CD4-positive, alpha-beta T cell treated with Interleukin-17A for 4 hours (primary cell): ENCODE results near the gene CD46.
"Not testable (repeated sequence)": the region's sequence is repeated elsewhere in the genome, so short reads cannot be mapped to it uniquely, and the experiment has no call there.

Source experiments
- DNase-seq: peaks from one replicate; pipeline ENCODE4 v3.0.0-alpha.2; 2020; ENCODE audit warnings: mixed read lengths

CD46 gene

DNA sequence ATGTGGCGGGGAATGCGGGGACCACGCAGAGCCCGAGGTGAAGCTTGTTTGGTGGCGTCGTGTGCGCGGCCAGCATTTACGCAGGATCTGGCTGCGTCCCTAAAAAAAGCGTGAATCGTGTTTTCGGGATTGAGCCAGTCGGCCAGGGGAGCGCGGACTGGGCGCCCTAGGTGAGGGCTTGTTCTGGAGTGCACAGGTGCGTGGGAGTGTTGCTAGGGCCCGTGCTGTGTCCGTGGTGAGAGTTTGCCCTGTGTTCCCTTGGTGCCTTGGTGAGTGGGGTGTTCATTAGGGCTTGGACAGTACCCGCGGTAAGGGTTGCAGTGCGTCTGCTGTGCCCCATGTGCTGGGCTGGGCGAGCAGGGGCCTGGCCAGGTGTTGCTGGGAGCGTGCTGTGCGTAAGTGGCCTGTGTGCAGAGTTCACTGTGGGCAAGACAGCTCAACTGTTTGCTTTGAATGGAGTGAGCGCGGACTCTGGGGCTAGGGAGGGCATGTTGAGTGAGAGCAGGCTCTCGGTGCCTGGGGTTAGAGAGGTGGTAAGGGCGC lies 673 bp downstream of the CD46 start:
- DNase-seq, result peak; percentile 28

DNA sequence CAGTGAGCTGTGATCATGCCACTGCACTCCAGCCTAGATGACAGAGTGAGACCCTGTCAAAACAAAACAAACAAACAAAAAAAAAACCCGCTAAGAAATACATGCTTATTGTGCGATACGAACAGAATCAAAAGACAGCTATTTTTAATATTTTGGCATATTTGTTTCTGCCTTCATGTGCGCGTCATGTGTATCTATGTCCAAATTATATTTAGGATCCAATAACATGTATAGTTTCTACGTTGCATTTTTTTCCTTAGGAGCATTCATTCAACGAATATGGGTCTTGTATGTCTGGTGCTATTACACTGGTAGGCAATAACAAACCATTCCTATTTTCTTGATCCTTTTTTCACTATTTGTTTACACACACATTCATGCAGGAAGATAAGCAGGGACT lies 1.8 kb downstream of the CD46 start:
- DNase-seq, result no peak

DNA sequence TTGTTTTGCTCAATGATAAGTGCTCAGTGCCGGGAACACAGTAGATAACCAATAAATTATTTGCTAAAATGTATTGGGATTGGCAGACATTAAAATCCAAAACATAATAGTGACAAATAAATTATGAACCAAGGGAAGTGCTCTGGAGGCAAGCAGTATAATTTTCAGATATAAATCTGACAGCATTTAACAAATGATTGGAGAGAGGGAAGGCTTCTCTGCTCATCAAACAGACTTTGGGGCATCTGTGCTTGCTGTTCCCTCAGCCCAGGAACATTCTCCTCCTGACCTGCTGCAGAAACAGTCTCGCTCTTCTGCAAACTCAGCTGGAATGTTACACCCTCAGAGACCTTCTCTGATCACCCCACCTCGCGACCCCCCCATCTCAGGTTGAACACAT lies 2.2 kb downstream of the CD46 start:
- DNase-seq, result no peak

DNA sequence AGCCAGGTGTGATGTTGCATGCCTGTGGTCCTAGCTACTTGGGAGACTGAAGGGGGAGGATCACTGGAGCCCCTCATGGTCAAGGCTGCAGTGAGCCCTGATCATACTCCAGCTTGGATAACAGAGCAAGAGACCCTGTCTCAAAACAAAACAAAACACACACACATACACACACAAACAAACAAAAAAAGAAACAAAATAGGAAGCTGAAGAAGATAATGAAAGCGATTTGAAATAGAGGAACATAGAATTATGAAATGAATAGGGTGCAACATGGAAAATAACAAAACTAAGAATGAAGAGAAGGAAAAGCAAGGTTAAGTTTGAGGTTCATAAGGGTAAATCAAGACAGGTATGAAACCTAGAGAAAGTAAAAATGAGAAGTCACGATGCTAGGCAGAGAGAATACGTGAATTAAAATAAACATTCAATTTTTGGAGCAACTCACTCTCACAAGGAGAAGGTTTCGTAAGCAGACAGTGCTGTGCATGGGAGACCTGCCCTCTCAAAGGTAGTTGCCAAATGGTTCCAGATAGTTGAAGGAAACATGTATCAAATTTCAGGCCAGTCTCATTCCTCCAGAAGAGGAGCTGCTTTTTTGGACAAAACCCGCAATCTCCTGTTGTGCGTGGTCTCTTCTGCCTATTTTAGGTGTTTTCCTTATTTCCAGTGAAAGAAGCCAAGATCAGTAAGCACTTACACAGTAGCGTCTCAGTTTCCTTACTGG lies 3.3 kb downstream of the CD46 start:
- no peak for DNase-seq

DNA sequence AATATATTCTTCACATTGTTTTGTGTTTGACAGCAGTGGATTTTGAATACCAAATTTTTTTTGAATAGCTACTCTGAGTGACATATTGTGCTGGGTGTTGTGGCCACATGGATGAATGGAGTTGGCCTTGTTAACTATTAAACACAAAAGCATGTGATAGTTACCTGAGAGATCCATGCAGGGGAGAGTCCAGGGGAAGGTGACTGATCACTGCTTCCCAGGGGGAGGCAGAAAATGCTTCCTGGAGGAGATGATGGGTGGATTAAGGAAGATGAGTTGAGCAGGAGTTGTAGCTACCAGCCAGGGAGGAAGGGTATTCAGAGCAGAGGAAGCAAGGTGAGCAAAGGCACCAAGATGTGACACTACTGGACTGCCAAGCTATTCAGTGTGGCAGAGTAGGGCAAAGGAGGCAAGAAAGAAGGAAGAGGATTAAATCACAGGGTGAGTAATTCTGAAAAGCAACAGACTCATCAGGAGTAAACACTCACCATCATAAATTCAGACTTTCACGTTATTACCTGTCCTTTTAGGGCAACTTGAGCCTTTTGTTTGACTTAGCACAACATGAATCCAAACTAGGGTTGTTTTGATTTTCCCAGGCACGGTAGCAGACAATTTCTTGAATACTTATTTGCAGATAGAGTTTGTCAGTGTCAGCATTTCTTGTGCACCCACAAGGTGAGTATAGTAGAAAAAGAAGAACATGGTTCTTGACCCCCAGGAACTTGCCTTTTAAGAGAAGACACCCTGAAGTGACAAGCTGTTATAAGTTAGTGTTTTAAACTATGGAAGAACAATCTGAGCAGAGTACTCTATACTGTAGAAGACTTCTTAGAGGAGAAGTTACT lies 4.2 kb downstream of the CD46 start:
- DNase-seq, result no peak

DNA sequence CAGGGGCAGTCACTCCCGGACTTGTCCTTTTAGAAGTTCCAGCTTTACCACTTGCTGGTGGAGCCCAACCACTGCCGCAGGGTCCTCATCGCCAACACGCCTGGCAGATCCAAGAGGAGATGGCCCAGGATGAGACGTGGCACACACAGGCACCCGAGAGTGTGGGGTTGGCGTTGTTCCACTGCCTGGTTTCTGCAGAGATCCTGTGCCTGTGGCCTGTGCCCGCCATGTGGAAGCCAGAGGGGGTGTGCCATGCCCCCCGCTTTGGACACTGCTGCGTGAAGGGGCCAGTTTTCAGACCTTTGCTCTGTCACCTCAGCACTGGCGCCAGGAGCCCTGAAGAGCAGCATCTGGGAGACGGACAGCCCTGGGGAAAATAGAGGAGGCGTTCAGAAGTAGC lies 10.8 kb downstream of the CD46 start:
- no peak for DNase-seq

DNA sequence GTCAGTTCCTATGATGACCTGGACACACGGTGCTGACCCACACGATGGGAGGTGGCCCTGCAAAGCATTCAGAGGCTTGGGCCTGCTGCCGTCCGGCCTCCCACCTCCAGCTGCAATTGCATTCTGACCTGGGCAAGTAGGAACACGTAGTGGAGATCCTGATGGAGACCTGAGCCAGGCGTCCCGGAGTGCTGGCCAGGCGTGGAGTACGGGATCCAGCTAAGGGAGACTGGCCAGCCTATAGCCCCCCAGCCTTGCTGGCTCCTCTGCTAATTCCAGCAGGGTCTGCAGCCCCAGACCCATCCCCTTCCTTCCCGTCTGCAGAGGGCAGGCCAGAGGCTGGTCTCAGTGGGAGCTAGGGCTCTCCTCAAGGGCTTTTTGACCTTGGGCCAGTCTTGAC lies 11.2 kb downstream of the CD46 start:
- no peak for DNase-seq

DNA sequence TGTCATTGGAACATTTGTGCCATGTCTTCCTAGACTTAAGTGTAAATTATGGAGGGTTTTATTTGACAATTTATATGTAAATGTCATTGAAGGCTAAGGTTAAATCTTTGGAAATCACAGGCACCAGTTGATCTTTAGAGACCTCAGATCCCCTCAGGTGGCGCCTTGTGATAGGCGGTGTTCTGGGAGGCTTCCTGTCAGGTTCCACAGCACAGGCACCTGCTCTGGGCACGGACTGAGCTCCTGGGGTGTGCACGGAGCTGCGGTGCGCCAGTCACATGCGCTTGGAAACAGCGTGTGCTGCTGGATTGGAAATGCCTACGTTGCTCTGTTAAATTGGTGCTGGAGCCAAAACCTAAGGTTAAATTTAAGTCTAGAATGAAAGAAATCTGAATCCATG lies 12.1 kb downstream of the CD46 start:
- DNase-seq, result no peak

DNA sequence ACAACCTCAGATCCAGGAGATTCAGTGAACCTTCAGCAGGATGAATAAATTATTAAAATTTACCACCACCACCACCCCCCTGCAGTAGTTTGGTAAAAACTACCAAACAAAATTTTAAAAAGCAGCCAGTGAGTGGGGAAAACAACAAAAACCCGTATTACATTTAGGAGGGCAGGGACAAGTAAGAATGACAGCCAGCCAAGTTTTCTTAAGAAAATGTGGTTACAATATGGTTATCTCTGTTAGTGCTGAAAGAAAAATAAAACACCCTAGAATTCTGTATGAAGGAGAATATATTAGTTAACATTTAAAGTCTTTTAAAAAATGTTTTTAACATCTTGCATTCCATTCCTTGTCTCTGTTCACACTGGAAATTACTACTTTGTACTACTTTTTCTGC lies 14.7 kb downstream of the CD46 start:
- DNase-seq, result no peak

DNA sequence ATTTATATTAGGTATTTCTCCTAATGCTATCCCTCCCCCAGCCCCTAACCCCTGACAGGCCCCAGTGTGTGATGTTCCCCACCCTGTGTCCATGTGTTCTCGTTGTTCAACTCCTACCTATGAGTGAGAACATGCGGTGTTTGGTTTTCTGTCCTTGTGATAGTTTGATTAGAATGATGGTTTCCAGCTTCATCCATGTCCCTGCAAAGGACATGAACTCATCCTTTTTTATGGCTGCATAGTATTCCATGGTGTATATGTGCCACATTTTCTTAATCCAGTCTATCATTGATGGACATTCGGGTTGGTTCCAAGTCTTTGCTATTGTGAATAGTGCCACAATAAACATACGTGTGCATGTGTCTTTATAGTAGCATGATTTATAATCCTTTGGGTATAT lies 18.7 kb downstream of the CD46 start:
- DNase-seq, result not testable (repeated sequence)

DNA sequence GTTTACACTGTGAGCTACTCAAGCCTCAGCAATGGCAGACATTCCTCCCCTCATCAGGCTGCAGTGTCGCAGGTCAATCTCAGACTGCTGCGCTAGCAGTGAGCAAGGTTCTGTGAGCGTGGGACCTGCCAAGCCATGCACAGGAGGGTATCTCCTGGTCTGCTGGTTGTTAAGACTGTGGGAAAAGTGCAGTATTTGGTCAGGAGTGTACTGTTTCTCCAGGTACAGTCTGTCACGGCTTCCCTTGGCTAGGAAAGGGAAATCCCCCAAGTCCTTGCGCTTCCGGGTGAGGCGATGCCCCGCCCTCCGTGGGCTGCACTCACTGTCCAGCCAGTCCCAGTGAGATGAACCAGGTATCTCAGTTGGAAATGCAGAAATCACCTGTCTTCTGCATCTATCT lies 24.2 kb downstream of the CD46 start:
- DNase-seq, result not testable (repeated sequence)

DNA sequence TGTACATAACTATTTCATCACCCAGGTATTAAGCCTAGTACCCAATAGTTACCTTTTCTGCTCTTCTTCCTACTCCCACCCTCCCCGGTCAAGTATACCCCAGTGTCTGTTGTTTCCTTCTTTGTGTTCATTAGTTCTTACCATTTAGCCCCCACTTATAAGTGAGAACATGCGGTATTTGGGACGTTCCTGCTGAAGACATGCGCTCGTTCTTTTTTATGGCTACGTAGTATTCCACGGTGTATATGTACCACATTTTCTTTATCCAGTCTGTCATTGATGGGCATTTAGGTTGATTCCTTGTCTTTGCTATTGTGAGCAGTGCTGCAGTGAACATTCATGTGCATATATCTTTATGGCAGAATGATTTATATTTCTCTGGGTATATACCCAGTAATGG lies 25.6 kb downstream of the CD46 start:
- not testable (repeated sequence) for DNase-seq

DNA sequence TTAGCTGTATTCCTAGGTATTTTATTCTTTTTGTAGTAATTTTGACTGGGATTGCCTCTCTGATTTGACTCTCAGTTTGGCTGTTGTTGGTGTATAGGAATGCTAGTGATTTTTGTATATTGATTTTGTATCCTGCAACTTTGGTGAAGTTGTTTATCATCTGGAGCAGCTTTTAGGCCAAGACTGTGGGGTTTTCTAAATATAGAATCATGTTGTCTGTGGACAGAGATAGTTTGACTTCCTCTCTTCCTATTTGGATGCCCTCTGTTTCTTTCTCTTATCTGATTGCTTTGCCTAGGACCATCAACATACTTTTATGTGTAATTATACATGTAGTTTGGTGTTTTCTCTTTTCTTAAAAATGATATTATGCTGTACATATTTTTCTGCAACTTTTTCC lies 27.2 kb downstream of the CD46 start:
- DNase-seq, result no peak

DNA sequence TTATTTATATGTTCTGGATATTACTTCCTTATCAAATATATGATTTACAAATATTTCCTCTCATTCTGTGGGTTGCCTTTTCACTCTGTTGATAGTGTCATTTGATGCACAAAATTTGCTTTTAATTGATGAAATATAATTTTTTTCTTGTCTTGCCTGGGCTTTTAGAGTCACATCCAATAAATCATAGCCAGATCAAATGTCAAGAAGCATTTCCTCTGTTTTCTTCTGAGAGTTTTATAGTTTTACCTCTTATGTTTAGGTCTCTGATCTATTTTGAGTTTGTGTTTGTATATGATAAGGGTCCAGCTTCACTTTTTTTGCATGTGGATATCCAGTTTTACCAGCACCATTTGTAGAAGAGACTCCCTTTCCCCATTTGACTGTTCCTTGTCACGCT lies 29.5 kb downstream of the CD46 start:
- DNase-seq, result no peak

DNA sequence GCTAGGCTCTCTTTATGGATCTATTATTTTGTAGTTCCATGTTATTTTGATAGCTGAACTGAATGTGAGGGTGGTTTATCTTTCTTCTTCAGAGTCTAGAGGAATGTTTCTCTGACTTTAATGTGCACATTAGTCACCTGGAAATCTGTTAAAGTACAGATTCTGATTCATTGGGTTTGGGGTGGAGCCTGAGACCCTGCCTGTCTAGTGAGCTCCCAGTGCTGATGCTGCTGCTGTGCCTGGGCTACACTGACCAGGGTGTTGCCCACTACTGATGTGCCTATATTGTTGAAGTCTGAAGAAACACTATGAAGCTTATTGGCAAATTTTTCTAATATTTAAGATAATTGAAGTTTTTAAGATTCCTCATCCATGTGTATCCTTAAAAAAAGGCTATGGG lies 35.9 kb downstream of the CD46 start:
- DNase-seq, result no peak

DNA sequence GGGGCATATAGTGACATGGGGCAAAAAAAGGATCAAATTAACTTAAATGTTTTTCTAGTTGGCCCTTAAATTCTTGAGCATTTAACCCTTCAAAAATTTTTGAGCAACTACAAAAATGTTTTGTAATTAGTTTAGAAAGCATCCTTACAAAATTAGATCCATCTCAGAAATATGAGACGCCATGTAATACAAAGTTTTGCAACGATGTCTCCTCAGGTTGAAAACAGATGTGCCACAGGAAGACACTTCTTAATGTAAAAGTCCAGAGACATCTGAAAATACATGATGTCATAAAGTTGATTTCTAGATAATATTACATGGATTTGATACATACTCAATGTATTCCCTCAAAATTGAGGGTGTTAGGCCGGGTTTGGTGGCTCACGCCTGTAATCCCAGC lies 37.5 kb downstream of the CD46 start:
- DNase-seq, result no peak

DNA sequence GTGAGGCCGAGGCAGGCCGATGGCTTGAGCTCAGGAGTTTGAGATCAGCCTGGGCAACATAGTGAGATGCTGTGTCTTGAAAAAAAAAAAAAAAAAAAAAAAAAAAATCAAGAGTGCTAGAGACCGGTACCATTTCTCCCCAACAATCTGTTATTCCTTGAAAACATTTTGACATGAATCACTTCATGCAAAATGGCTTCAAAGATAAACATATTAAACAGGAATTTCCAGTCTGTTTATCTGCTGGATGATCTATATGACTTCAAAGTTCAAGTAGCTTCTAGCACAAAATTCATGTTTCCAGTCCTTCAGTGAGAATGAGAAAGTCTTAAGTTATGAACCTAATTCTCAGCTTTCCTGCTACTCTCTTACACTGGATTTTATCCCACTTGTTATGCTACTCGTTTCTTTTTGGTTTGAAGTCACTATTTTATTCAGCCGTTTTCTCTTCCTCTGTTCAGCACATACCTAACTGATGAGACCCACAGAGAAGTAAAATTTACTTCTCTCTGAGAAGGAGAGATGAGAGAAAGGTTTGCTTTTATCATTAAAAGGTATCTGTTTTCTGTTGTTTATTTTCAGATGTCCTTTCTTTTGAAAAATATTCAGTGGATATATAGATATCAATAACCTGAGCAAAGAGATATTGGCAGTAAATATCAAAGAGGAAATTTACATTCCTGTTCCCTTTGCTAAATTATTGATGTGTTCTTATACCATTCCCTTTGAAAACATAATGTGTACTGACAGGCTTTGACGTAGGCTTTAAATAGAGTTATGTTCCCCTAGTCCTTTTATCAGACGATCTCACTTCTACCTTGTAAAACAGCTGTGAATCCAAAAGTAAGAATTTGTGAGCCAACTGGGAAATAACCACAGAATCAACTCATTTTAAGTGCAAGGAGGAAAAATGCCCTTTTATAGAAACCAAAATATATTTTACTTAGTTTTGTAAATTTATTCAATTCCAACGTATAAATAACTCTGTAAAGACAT lies 38.2 kb downstream of the CD46 start:
- DNase-seq, result no peak

DNA sequence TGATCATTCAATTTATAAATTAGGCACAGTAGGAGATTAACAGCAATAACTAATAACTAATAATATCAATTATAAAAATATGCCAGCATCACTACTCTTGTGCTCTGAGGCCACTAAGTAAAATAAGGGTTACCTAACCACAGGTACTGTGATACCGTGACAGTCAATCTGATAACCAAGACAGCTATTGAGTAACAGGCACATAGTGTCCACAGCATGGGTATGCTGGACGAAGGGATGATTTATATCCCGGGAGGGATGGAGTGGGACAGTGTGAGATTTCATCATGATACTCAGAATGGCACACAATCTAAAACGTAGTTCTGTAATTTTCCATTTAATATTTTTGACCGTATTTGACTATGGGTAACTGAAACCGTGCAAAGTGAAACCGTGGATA lies 39.4 kb downstream of the CD46 start:
- DNase-seq, result no peak

DNA sequence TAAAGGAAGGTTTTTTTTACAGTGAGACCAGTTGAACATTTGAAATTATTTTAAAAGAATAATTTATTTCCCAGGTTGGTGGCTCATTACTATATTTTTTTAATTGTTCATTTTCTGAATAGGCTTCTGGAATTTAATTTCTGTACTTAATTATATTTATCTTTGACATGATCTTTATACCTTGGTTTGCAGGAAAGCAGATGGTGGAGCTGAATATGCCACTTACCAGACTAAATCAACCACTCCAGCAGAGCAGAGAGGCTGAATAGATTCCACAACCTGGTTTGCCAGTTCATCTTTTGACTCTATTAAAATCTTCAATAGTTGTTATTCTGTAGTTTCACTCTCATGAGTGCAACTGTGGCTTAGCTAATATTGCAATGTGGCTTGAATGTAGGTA lies 41.5 kb downstream of the CD46 start:
- DNase-seq, result no peak

DNA sequence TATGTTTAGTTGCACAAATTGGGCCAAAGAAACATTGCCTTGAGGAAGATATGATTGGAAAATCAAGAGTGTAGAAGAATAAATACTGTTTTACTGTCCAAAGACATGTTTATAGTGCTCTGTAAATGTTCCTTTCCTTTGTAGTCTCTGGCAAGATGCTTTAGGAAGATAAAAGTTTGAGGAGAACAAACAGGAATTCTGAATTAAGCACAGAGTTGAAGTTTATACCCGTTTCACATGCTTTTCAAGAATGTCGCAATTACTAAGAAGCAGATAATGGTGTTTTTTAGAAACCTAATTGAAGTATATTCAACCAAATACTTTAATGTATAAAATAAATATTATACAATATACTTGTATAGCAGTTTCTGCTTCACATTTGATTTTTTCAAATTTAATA lies 43.0 kb downstream of the CD46 start:
- DNase-seq, result no peak

DNA sequence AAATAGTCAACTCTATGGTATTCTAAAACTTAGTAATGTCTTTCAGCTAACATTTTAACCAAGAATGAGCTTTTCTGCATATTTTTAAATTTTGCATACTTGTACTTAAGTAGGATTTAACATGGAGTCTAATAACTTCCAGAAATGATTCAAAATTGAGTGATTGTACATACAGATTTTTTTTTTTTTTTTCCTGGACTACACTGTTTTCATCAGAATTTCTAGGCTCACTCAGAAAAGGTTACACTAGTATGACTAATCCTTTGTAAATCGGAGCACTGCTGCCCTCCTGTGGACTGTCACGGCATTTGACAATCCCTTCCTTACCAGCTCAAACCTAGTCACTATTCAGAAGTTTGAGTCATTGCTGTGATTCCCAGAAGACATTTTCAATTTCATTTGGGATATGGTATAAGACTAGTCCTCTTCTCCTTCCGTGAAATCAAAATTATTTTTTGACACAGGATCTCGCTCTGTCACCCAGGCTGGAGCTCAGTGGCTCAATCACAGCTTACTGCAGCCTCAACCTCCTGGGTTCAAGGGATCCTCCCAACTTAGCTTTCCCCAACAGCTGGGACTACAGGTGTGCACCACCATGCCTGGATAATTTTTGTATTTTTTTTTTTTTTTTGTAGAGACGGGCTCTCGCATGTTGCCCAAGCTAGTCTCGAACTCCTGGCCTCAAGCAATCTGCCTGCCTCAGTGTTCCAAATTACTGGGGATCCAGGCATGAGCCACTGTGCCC lies 45.5 kb downstream of the CD46 start:
- DNase-seq, result peak; percentile 87

DNA sequence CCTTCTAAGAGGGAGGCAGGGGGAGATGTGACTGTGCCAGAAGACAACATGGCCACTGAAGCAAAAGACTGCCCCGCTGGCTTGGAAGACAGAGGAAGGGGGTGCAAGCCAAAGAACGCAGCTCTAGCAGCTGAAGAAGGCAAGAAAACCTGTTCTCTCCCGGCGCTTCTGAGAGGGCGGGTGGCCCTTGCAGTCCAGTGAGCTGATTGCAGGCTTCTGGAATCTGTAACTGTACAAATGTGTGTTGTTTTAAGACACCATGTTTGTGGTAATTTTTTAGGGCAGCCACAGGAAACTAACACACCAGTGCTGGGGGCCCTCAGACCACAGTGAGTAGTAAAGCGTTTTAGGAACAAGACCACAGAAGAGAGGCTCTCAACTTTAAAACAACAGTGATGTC lies 47.0 kb downstream of the CD46 start:
- DNase-seq, result peak; percentile 20
